Right lung (tissue), 5 donors: ENCODE data around the gene GPR62. TPM values are rescaled to one million over a fixed set of nuclear protein-coding genes. Genes with fewer than 3 reads are reported as not detected.
"Not testable (repeated sequence)": the region's sequence is repeated elsewhere in the genome, so short reads cannot be mapped to it uniquely, and the experiment has no call there.

Source experiments
- DNase-seq, 2 donors: peaks; one replicate each; pipeline ENCODE4 v3.0.0-alpha.2; 2013
- polyA plus RNA-seq, 5 donors: library from polyadenylated mRNA; unstranded; fragments of 120-200 nt; gene quantifications; one replicate each; pipeline versions ENCODE4 v1.2.1 to v1.2.3, GENCODE V29; 2013; ENCODE audit warnings: inconsistent platforms in 1 of 5, low replicate concordance in 1 of 5; ENCODE audit not compliant: insufficient read length in 5 of 5, insufficient read depth in 1 of 5

Gene GPR62
- polyA plus RNA-seq, 5 donors, result 0.18 to 0.38 (median 0.28) TPM

GRCh38 chr3:51987568-51987967 is 32.4 kb downstream of the GPR62 start:
- DNase-seq, result no peak

GRCh38 chr3:51988286-51989146 is 33.3 kb downstream of the GPR62 start:
- no peak for DNase-seq

- not testable (repeated sequence) for DNase-seq
Observed at GRCh38 chr3:51990501-51990971, 35.4 kb downstream of the GPR62 start.

GRCh38 chr3:51992017-51992682 is 37.0 kb downstream of the GPR62 start:
- no peak for DNase-seq

GRCh38 chr3:51993657-51994056 is 38.5 kb downstream of the GPR62 start:
- DNase-seq, result not testable (repeated sequence)

GRCh38 chr3:51994530-51994929 is 39.3 kb downstream of the GPR62 start:
- no peak for DNase-seq

GRCh38 chr3:51995346-51996163 is 40.4 kb downstream of the GPR62 start, which contains the start of gene RPL29:
Gene RPL29 (minus strand): TSS chr3:51995895. CDS start chr3:51995461, 434 bp downstream.
- peak; percentile 91 to 94 for DNase-seq

GRCh38 chr3:51997172-51997571 is 42.0 kb downstream of the GPR62 start:
- no peak for DNase-seq

- no peak for DNase-seq
Observed at GRCh38 chr3:51997935-51998596, 42.9 kb downstream of the GPR62 start.

GRCh38 chr3:51998774-51999173 is 43.6 kb downstream of the GPR62 start:
- no peak for DNase-seq

- DNase-seq, result no peak
Observed at GRCh38 chr3:51999846-52000245, 44.7 kb downstream of the GPR62 start.

- peak; percentile 50 to 73 for DNase-seq
Observed at GRCh38 chr3:52001443-52001974, 46.3 kb downstream of the GPR62 start.

GRCh38 chr3:52002748-52003147 is 47.6 kb downstream of the GPR62 start:
- DNase-seq, result no peak

- peak; percentile 41 to 56 for DNase-seq
Observed at GRCh38 chr3:52004163-52004787, 49.1 kb downstream of the GPR62 start.

- DNase-seq, result no peak
Observed at GRCh38 chr3:52004906-52005395, 49.8 kb downstream of the GPR62 start.

GRCh38 chr3:52005571-52005986 is 50.4 kb downstream of the GPR62 start:
- peak in 1 of 2 donors; percentile 32 for DNase-seq

- DNase-seq, result no peak
Observed at GRCh38 chr3:52006017-52006819, 51.0 kb downstream of the GPR62 start.

GRCh38 chr3:52006820-52007133 is 51.6 kb downstream of the GPR62 start:
- DNase-seq, result no peak
